ENCODE measurements around the gene ROM1. TPM values are rescaled to one million over a fixed set of nuclear protein-coding genes. Genes with fewer than 3 reads are reported as not detected.

Gene ROM1
- total RNA-seq, 1 donor from 2014 or later = 0.86 TPM

GRCh38 chr11:62574363-62575071 is 38.5 kb upstream of the ROM1 start:
- peaks cover 33% of the 10 kb centered on the region for H3K4me1 Mint-ChIP-seq (ENCODE audit: low read depth)
- peaks cover 27% of the 10 kb centered on the region for H3K36me3 Mint-ChIP-seq (ENCODE audit: insufficient read depth)
- DNase-seq (ENCODE audit: low spot score, unreplicated experiment) = no peak
- H3K27ac Mint-ChIP-seq = peak overlapping the region; percentile 99
- no peaks in the 10 kb centered on the region for H3K9me3 Mint-ChIP-seq (ENCODE audit: low read depth)
- TF ChIP-seq CTCF (IDR thresholded peaks at IDR 0.05; ENCODE audit: unreplicated experiment) = no peak
- H3K27me3 Mint-ChIP-seq = no peaks in the 10 kb centered on the region
- peak overlapping the region; percentile 99 for H3K4me3 Mint-ChIP-seq (ENCODE audit: low read depth)

GRCh38 chr11:62575156-62575555 is 37.9 kb upstream of the ROM1 start:
- H3K27ac Mint-ChIP-seq = peak overlapping the region; percentile 99
- H3K9me3 Mint-ChIP-seq (ENCODE audit: low read depth) = no peaks in the 10 kb centered on the region
- no peaks in the 10 kb centered on the region for H3K27me3 Mint-ChIP-seq
- TF ChIP-seq CTCF (IDR thresholded peaks at IDR 0.05; ENCODE audit: unreplicated experiment) = no peak
- H3K4me1 Mint-ChIP-seq (ENCODE audit: low read depth) = peaks cover 33% of the 10 kb centered on the region
- DNase-seq (ENCODE audit: low spot score, unreplicated experiment) = no peak
- H3K36me3 Mint-ChIP-seq (ENCODE audit: insufficient read depth) = peaks cover 26% of the 10 kb centered on the region
- H3K4me3 Mint-ChIP-seq (ENCODE audit: low read depth) = peak overlapping the region; percentile 99

- Mint-ChIP-seq H3K36me3 (ENCODE audit: insufficient read depth) (peaks cover 23% of the 10 kb centered on the region), H3K27ac (peak overlapping the region; percentile 83)
Observed at GRCh38 chr11:62575837-62576236, 37.2 kb upstream of the ROM1 start.

GRCh38 chr11:62577046-62577714 is 35.9 kb upstream of the ROM1 start:
- H3K27me3 Mint-ChIP-seq = no peaks in the 10 kb centered on the region
- peaks cover 23% of the 10 kb centered on the region for H3K4me1 Mint-ChIP-seq (ENCODE audit: low read depth)
- no peak for TF ChIP-seq CTCF (IDR thresholded peaks at IDR 0.05; ENCODE audit: unreplicated experiment)
- no peak overlapping the region for H3K4me3 Mint-ChIP-seq (ENCODE audit: low read depth)
- H3K36me3 Mint-ChIP-seq (ENCODE audit: insufficient read depth) = peaks cover 18% of the 10 kb centered on the region
- no peak for DNase-seq (ENCODE audit: low spot score, unreplicated experiment)
- no peaks in the 10 kb centered on the region for H3K9me3 Mint-ChIP-seq (ENCODE audit: low read depth)
- H3K27ac Mint-ChIP-seq = no peak overlapping the region

More at GRCh38 chr11:62575837-62576236, 37.2 kb upstream of the ROM1 start:
- peaks cover 32% of the 10 kb centered on the region for H3K4me1 Mint-ChIP-seq (ENCODE audit: low read depth)
- DNase-seq (ENCODE audit: low spot score, unreplicated experiment) = no peak
- H3K27me3 Mint-ChIP-seq = no peaks in the 10 kb centered on the region
- TF ChIP-seq CTCF (IDR thresholded peaks at IDR 0.05; ENCODE audit: unreplicated experiment) = no peak
- no peaks in the 10 kb centered on the region for H3K9me3 Mint-ChIP-seq (ENCODE audit: low read depth)
- H3K4me3 Mint-ChIP-seq (ENCODE audit: low read depth) = peak overlapping the region; percentile 52

GRCh38 chr11:62578541-62578940 is 34.5 kb upstream of the ROM1 start:
- H3K36me3 Mint-ChIP-seq (ENCODE audit: insufficient read depth) = peaks cover 10% of the 10 kb centered on the region
- no peak for DNase-seq (ENCODE audit: low spot score, unreplicated experiment)
- peaks cover 12% of the 10 kb centered on the region for H3K4me1 Mint-ChIP-seq (ENCODE audit: low read depth)
- H3K27ac Mint-ChIP-seq = no peak overlapping the region
- no peaks in the 10 kb centered on the region for H3K9me3 Mint-ChIP-seq (ENCODE audit: low read depth)
- no peaks in the 10 kb centered on the region for H3K27me3 Mint-ChIP-seq
- H3K4me3 Mint-ChIP-seq (ENCODE audit: low read depth) = no peak overlapping the region
- no peak for TF ChIP-seq CTCF (IDR thresholded peaks at IDR 0.05; ENCODE audit: unreplicated experiment)

Measured in progenitor cell of endocrine pancreas (in vitro differentiated cells).